ENCODE results near the gene SHISA4.

DNA sequence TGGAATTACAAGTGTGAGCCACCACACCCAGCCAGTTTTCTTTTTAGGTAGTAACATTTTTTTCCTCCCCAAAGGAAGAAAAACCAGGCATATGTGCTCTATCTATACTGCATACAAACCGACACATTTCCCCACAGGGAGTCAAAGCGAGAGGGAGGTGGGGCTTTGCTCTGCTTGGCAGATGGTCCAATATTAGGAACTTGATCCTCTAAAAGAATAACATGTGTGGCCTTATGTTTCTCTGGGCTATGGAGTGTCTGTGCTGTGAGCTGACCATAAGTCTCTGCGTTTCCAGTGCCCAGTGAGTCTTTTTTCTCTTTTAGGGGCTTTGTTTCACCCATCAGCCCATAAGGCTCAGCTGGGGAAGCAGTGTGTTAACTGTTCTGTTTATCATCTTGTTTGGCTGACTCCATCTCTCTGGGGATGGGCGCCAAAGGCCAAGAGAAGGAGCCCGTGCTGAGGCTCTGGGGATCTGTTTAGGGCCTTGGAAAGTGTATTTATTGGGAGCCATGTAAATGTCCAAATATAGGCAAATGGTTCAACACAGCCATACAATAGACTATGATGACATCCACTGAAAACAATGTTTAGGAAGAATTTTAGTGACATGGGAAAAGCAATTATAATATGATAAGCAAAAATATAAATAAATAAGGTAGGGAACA lies 37.4 kb downstream of the SHISA4 start:
- TF ChIP-seq, protein P1, sequence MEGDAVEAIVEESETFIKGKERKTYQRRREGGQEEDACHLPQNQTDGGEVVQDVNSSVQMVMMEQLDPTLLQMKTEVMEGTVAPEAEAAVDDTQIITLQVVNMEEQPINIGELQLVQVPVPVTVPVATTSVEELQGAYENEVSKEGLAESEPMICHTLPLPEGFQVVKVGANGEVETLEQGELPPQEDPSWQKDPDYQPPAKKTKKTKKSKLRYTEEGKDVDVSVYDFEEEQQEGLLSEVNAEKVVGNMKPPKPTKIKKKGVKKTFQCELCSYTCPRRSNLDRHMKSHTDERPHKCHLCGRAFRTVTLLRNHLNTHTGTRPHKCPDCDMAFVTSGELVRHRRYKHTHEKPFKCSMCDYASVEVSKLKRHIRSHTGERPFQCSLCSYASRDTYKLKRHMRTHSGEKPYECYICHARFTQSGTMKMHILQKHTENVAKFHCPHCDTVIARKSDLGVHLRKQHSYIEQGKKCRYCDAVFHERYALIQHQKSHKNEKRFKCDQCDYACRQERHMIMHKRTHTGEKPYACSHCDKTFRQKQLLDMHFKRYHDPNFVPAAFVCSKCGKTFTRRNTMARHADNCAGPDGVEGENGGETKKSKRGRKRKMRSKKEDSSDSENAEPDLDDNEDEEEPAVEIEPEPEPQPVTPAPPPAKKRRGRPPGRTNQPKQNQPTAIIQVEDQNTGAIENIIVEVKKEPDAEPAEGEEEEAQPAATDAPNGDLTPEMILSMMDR (IDR thresholded peaks at IDR 0.05; ENCODE audit: borderline replicate concordance, extremely low read depth, low read length, poor library complexity, severe bottlenecking): no peak
- no peak for TF ChIP-seq EZH2 (IDR thresholded peaks at IDR 0.05; ENCODE audit: borderline replicate concordance, low read depth, low read length, severe bottlenecking)

Measured in DND-41 (cell line).